Measurements from ENCODE around the gene FAM20C.

- TF ChIP-seq CTCF (IDR thresholded peaks at IDR 0.05) (no peak), POLR2A (IDR thresholded peaks at IDR 0.05) (no peak), POLR2AphosphoS5 (IDR thresholded peaks at IDR 0.05) (no peak), EP300 (IDR thresholded peaks at IDR 0.05) (no peak)
Observed at GRCh38 chr7:169276-170172, 22.8 kb upstream of the FAM20C start.

Measured in gastroesophageal sphincter (tissue), 3 donors.